Measurements from ENCODE around the gene DYNC1I2.

The DYNC1I2 gene

DNA sequence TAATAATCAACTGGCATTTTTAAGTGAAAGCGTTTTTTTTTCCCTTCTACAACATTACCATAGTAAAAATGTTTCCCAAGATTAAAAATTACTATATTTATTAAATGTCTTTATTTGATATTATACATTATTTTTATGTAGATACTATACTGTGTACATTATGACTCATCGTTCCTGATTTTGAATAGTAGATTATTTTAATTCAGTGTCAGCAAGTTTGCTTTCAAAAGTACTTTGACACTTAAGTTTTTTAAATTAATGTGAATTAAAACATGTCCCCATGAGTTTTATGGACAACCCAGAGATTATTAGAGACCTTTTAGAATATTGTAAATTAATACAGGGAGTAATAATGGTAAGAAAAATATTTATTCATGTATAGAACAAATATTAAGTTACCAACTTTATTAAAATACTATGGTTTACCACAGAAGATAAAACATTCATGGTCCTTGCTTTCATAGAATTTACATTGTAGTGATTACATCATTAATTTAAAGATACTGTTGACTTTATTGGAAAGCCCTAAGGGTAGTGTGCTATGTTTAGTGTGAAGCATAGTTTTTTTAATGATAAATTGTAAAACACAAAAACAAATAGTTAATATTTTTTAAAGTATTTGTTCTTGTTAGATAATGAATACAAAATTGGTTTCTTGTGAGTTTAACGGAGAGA lies 21.9 kb downstream of the DYNC1I2 start:
- no peak for TF ChIP-seq CTCF (IDR thresholded peaks at IDR 0.05; ENCODE audit: extremely low read depth, insufficient read depth, missing control alignments)
- in situ Hi-C loops (cut with MboI; ENCODE audit: low pct_unique_long_range_greater_than_20kb, low sequenced_read_pairs, unreplicated experiment), result loop anchor here (10.0 to 25.0 kb wide), 3 partner anchors 124 to 753 kb away; partner anchors contain the start of gene DLX2
- DNase-seq (ENCODE audit: low spot score), result no peak

DNA sequence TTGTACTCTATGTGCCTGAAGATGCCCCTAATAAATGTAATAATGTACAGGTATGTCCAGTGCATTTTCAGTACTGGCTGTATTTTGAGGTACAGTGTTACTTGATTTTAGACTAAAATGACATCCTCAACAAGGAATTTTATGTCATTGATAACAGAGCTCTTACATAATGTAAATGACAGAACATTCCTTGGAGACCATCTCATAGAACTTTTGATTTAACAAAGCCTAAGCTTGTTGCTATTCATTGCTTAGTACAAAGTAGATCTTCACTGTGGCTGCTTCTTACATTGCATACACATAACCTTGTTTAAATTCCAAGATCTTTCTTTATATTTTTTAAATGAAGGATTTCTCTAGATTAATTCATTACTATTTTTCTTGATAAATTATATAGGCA lies 24.1 kb downstream of the DYNC1I2 start:
- no peak for TF ChIP-seq CTCF (IDR thresholded peaks at IDR 0.05; ENCODE audit: extremely low read depth, insufficient read depth, missing control alignments)
- in situ Hi-C loops (cut with MboI; ENCODE audit: low pct_unique_long_range_greater_than_20kb, low sequenced_read_pairs, unreplicated experiment), result loop anchor here (25.0 kb wide), 1 partner anchor 751 kb away; no protein-coding TSS in a partner anchor
- no peak for DNase-seq (ENCODE audit: low spot score)

DNA sequence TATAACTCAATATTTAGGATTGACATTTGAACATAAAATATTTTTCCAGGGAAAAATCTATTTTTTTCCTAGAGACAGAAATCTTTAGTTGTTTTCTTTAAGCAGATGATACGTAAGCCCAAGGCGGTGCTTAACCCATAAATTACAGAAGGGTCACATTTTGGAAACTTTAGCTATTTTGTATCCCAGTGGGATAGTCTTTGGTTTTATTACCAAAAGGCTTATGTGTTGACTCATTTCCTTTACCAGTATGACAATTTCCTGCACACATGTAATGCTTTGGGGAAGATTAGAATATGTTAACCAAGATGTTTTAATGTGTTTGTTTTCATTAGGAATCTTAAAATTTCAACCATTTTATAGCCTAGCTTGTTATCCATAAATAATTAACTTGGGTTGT lies 24.8 kb downstream of the DYNC1I2 start:
- in situ Hi-C loops (cut with MboI; ENCODE audit: low pct_unique_long_range_greater_than_20kb, low sequenced_read_pairs, unreplicated experiment), result loop anchor here (25.0 kb wide), 1 partner anchor 750 kb away; no protein-coding TSS in a partner anchor
- no peak for DNase-seq (ENCODE audit: low spot score)
- no peak for TF ChIP-seq CTCF (IDR thresholded peaks at IDR 0.05; ENCODE audit: extremely low read depth, insufficient read depth, missing control alignments)

- TF ChIP-seq CTCF (IDR thresholded peaks at IDR 0.05; ENCODE audit: extremely low read depth, insufficient read depth, missing control alignments), result no peak
- peak; percentile 26 for DNase-seq (ENCODE audit: low spot score)
- in situ Hi-C loops (cut with MboI; ENCODE audit: low pct_unique_long_range_greater_than_20kb, low sequenced_read_pairs, unreplicated experiment), result loop anchor here (25.0 kb wide), 1 partner anchor 744 kb away; no protein-coding TSS in a partner anchor
Observed at GRCh38 chr2:171718720-171719119, 31.5 kb downstream of the DYNC1I2 start.

- no peak for DNase-seq (ENCODE audit: low spot score)
- in situ Hi-C loops (cut with MboI; ENCODE audit: low pct_unique_long_range_greater_than_20kb, low sequenced_read_pairs, unreplicated experiment), result loop anchor here (25.0 kb wide), 1 partner anchor 743 kb away; no protein-coding TSS in a partner anchor
- TF ChIP-seq CTCF (IDR thresholded peaks at IDR 0.05; ENCODE audit: extremely low read depth, insufficient read depth, missing control alignments), result no peak
Observed at GRCh38 chr2:171719660-171720059, 32.4 kb downstream of the DYNC1I2 start.

DNA sequence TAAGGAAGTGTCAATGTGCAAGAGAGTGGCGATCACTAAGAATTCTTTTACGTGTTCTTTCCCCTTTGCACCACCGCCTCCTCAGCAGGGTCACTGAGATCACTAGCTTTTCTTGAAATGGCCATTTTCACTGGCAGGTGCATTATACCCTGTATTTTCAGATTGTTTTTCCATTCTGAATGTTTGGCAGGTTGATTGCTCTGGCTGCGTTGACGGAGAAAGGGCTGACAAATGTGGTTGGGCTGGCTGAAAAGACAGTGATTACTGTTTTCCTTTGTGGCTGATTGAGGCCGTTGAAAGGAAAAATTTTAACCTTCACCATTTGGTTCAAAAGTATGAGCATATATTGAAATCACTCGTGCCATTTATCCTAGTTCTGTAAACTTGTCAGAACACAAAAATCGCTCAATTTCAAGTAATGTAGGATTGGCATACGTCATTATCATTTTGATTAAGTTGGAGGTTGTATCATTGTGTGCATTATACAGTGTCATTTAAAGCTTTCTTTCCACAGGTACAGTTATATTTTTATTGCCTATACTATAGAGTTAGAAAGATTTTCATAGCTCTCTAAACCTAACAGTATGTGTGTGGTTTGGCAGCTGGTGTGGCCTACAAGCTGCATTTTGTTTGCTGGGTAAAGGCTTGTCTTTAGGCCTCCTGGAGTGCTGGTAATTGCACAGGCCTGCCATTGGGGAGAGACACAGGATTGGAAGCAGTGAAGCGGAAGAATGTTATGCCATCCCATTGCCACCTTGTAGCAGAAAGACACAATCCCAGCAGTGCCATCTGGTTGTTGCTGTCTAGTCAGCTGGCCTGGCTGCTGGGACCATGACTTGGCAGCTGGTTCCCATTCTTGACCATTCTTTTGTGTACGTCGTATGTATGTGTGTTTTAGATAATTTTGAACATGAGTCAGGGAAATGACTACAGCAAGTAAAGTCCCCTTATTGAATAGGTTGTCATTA lies 36.7 kb downstream of the DYNC1I2 start:
- no peak for DNase-seq (ENCODE audit: low spot score)
- in situ Hi-C loops (cut with MboI; ENCODE audit: low pct_unique_long_range_greater_than_20kb, low sequenced_read_pairs, unreplicated experiment), result loop anchor here (25.0 kb wide), 1 partner anchor 738 kb away; no protein-coding TSS in a partner anchor

More for the DNA sequence above, 36.7 kb downstream of the DYNC1I2 start:
- TF ChIP-seq CTCF (IDR thresholded peaks at IDR 0.05; ENCODE audit: extremely low read depth, insufficient read depth, missing control alignments), result no peak
